SU-DHL-6 (cell line): ENCODE data around the gene CXCR6.

Experiments used
- H2AFZ ChIP-seq: fragments of 200-600 bp; sonication (generic); 2 replicates; pipeline ENCODE4 v1.6.1; 2014; ENCODE audit warnings: low read depth, mild to moderate bottlenecking, moderate library complexity, mixed read lengths, antibody characterized with exemption, low read length; ENCODE audit not compliant: severe bottlenecking
- H3F3A ChIP-seq: fragments of 200-600 bp; shearing (Covaris generic); 2 replicates; pipeline ENCODE4 v1.6.0; 2016; ENCODE audit warnings: antibody characterized with exemption, mild to moderate bottlenecking; ENCODE audit not compliant: insufficient read depth
- H3K27ac ChIP-seq: fragments of 200-600 bp; sonication (generic); 2 replicates; pipeline ENCODE4 v1.5.1; 2016; ENCODE audit warnings: low read depth, mild to moderate bottlenecking, low read length, moderate library complexity, mixed read lengths
- H3K27me3 ChIP-seq: fragments of 200-600 bp; sonication (generic), shearing (Covaris generic); 2 replicates; pipeline ENCODE4 v1.6.0; 2014; ENCODE audit warnings: mild to moderate bottlenecking, low read length
- H3K36me3 ChIP-seq: fragments of 200-600 bp; sonication (generic); 2 replicates; pipeline ENCODE4 v1.6.1; 2014; ENCODE audit warnings: mild to moderate bottlenecking, low read length, mixed read lengths
- H3K4me2 ChIP-seq: fragments of 300-600, 200-600 bp; shearing (Covaris generic), sonication (generic); 2 replicates; pipeline ENCODE4 v1.6.0; 2014; ENCODE audit warnings: low read length, low read depth, mild to moderate bottlenecking; ENCODE audit not compliant: poor library complexity, severe bottlenecking
- H3K4me3 ChIP-seq: fragments of 200-600 bp; sonication (generic); 2 replicates; pipeline ENCODE4 v1.5.1; 2014; ENCODE audit warnings: antibody characterized with exemption, low read length, mild to moderate bottlenecking, mixed read lengths; ENCODE audit not compliant: insufficient read depth, poor library complexity, severe bottlenecking
- H3K79me2 ChIP-seq: fragments of 200-600 bp; sonication (generic); 2 replicates; pipeline ENCODE4 v1.6.1; 2014; ENCODE audit warnings: mild to moderate bottlenecking, low read length, moderate library complexity; ENCODE audit not compliant: insufficient read depth
- H3K9ac ChIP-seq: fragments of 200-600 bp; sonication (generic); 2 replicates; pipeline ENCODE4 v1.7.0; 2014; ENCODE audit warnings: mild to moderate bottlenecking, low read length
- H3K9me2 ChIP-seq: fragments of 200-600 bp; sonication (generic); replicated peaks from 2 replicates; pipeline ENCODE4 v1.6.1; 2014; ENCODE audit warnings: low read length; ENCODE audit not compliant: insufficient read depth
- H3K9me3 ChIP-seq: fragments of 200-600 bp; sonication (generic); 2 replicates; pipeline ENCODE4 v1.6.1; 2014; ENCODE audit warnings: low read length, mixed read lengths; ENCODE audit not compliant: insufficient read depth
- H4K20me1 ChIP-seq: fragments of 200-600 bp; sonication (generic); 2 replicates; pipeline ENCODE4 v1.6.1; 2014; ENCODE audit warnings: low read depth, mild to moderate bottlenecking, antibody characterized with exemption, low read length, moderate library complexity, mixed read lengths
- EZH2phosphoT487 ChIP-seq: fragments of 200-600 bp; sonication (generic), shearing (Covaris generic); conservative IDR thresholded peaks from 2 replicates; pipeline ENCODE4 v1.6.1; 2018; ENCODE audit warnings: mild to moderate bottlenecking, antibody characterized with exemption, low read length, moderate library complexity, mixed read lengths
- TF ChIP-seq, protein P1 (sequence below): fragments of 200-600 bp; sonication (generic); IDR thresholded peaks from one replicate; pipeline ENCODE4 v1.5.1; 2017; ENCODE audit warnings: antibody characterized with exemption, mild to moderate bottlenecking, low read length, moderate library complexity; ENCODE audit not compliant: insufficient read depth, poor library complexity, severe bottlenecking

Gene CXCR6

DNA sequence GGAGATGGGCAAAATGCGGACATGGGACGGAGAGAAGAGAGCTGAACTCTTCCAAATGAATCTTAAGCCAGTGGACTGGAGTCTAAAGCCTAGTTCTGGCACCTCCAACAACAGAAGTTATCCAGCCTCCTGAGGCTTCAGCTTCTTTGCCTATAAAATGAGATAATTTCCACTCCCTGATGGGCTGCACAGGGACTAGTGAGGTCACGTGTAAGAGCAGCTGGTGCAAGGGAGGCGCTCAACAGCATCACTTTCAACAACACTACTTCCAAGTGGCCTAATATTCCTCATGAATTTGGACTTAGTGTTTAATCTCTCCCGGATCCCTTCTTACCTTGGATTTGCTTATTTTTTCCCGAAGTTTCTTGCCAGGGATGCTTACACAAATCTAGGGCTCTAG, 8.7 kb downstream of the CXCR6 start:
- Histone ChIP-seq H2AFZ (no peak overlapping the region), H3K36me3 (peaks cover 10% of the 10 kb centered on the region; the same call in 1 of the 2 replicates), H3F3A (no peaks in the 10 kb centered on the region)

DNA sequence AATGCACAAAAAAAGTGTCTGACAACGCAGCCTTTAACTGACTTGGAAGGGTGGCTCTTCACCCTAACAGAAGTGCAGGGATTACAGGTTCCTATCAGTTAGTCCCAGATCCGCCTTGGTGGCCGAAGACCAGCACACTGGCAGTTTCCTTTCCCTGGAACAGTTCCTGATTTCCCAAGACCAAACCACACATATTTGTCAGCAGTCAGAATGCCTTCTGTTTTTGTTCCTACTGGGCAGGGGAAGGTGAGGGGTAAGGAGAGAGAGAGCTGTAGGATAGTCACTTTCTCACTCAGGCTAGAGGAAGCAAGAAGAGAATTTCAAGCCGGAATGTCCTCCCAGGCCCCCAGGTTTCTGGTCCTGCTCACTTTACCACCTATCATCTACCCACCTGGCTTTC, 9.2 kb downstream of the CXCR6 start:
- H3K9ac ChIP-seq: no peak overlapping the region
- H4K20me1 ChIP-seq: no peaks in the 10 kb centered on the region
- no peak overlapping the region for H3K27ac ChIP-seq
- TF ChIP-seq EZH2phosphoT487: no peak
- TF ChIP-seq, protein P1, sequence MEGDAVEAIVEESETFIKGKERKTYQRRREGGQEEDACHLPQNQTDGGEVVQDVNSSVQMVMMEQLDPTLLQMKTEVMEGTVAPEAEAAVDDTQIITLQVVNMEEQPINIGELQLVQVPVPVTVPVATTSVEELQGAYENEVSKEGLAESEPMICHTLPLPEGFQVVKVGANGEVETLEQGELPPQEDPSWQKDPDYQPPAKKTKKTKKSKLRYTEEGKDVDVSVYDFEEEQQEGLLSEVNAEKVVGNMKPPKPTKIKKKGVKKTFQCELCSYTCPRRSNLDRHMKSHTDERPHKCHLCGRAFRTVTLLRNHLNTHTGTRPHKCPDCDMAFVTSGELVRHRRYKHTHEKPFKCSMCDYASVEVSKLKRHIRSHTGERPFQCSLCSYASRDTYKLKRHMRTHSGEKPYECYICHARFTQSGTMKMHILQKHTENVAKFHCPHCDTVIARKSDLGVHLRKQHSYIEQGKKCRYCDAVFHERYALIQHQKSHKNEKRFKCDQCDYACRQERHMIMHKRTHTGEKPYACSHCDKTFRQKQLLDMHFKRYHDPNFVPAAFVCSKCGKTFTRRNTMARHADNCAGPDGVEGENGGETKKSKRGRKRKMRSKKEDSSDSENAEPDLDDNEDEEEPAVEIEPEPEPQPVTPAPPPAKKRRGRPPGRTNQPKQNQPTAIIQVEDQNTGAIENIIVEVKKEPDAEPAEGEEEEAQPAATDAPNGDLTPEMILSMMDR: no peak
- no peaks in the 10 kb centered on the region for H3F3A ChIP-seq
- no peaks in the 10 kb centered on the region for H3K9me3 ChIP-seq
- H2AFZ ChIP-seq: no peak overlapping the region
- no peaks in the 10 kb centered on the region for H3K9me2 ChIP-seq
- H3K27me3 ChIP-seq: no peaks in the 10 kb centered on the region
- H3K4me3 ChIP-seq: no peak overlapping the region
- H3K79me2 ChIP-seq: no peaks in the 10 kb centered on the region
- H3K4me2 ChIP-seq: no peak overlapping the region
- H3K36me3 ChIP-seq: peaks cover 14% of the 10 kb centered on the region; the same call in 1 of the 2 replicates

More for the DNA sequence above, 8.7 kb downstream of the CXCR6 start:
- Histone ChIP-seq H4K20me1 (no peaks in the 10 kb centered on the region), H3K9me3 (no peaks in the 10 kb centered on the region), H3K27ac (no peak overlapping the region), H3K9ac (no peak overlapping the region), H3K9me2 (no peaks in the 10 kb centered on the region), H3K4me3 (no peak overlapping the region), H3K79me2 (no peaks in the 10 kb centered on the region), H3K27me3 (no peaks in the 10 kb centered on the region), H3K4me2 (no peak overlapping the region)
- TF ChIP-seq, protein P1: no peak
- TF ChIP-seq EZH2phosphoT487: no peak

DNA sequence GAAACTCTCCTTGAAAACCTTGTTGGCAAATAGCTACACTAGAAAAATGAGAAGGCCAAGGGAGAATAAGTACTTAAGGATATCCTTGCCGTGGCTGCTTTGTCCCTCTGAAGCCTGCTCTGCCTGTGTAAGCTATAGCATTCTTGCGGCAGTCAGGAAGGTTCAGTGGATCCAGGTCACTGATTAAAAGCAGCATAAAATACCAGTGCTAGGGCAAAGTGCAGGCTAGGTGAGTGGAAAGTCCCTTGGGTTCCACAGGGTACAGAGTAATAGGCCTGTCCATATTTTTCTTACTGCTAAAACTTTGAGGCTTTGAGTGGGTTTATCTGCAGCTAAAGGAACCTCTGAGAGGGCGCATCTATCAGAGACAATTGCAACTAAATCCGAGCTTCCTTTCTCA, 10.3 kb downstream of the CXCR6 start:
- Histone ChIP-seq H3K4me2 (no peak overlapping the region), H3K9ac (no peak overlapping the region), H2AFZ (no peak overlapping the region), H3K27me3 (no peaks in the 10 kb centered on the region), H3K79me2 (no peaks in the 10 kb centered on the region), H3K9me2 (no peaks in the 10 kb centered on the region), H3F3A (no peaks in the 10 kb centered on the region), H3K36me3 (peaks cover 14% of the 10 kb centered on the region; the same call in 1 of the 2 replicates), H3K9me3 (no peaks in the 10 kb centered on the region), H3K27ac (no peak overlapping the region), H3K4me3 (no peak overlapping the region), H4K20me1 (no peaks in the 10 kb centered on the region)
- TF ChIP-seq, protein P1: no peak
- TF ChIP-seq EZH2phosphoT487: no peak

DNA sequence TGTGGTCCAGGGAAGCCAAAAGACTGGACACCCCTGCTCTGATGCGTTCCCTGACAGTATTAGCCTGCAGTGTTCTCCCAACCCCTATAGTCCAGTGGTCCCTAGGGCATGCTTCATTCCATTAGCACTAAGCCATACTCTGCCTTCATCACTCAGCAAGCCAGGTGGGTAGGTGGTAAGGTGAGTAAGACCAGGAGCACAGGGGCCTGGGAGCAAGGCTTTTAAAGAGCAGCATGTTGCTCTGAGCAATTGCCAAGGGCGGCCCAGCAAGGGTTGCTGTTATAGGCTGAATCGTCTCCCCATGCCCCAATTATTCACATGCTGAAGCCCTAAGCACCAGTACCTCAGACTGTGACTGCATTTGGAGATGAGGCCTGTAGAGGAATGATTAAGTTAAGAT, 11.0 kb downstream of the CXCR6 start:
- Histone ChIP-seq H3F3A (no peaks in the 10 kb centered on the region), H3K27me3 (no peaks in the 10 kb centered on the region), H3K4me2 (no peak overlapping the region), H3K9me3 (no peaks in the 10 kb centered on the region), H3K79me2 (no peaks in the 10 kb centered on the region), H3K27ac (no peak overlapping the region), H3K36me3 (peaks cover 14% of the 10 kb centered on the region; the same call in 1 of the 2 replicates), H3K9me2 (no peaks in the 10 kb centered on the region), H4K20me1 (no peaks in the 10 kb centered on the region), H2AFZ (no peak overlapping the region), H3K4me3 (no peak overlapping the region), H3K9ac (no peak overlapping the region)
- no peak for TF ChIP-seq EZH2phosphoT487
- TF ChIP-seq, protein P1: no peak
